Fibroblast of villous mesenchyme (primary cell): ENCODE measurements around the gene SFTPB. TPM values are rescaled to one million over a fixed set of nuclear protein-coding genes. Genes with fewer than 3 reads are reported as not detected.

Experiments used
- DNase-seq: peaks from one replicate; pipeline ENCODE4 v3.0.0-alpha.2; 2010; ENCODE audit warnings: low read depth
- H3K4me3 ChIP-seq: 2 replicates; pipeline ENCODE4 v1.5.1; 2011; ENCODE audit warnings: low read depth, mild to moderate bottlenecking, low read length
- CTCF ChIP-seq: IDR thresholded peaks from 2 replicates; pipeline ENCODE4 v1.5.1; 2012; ENCODE audit warnings: low read depth, mild to moderate bottlenecking, low read length; ENCODE audit not compliant: insufficient read depth
- total RNA-seq: library from RNA; depleted of rRNA; stranded (reverse); fragments of >200 nt; gene quantifications from 2 replicates; pipeline ENCODE4 v1.2.3, GENCODE V29; 2012

SFTPB gene
- total RNA-seq, 1 donor = not detected

DNA sequence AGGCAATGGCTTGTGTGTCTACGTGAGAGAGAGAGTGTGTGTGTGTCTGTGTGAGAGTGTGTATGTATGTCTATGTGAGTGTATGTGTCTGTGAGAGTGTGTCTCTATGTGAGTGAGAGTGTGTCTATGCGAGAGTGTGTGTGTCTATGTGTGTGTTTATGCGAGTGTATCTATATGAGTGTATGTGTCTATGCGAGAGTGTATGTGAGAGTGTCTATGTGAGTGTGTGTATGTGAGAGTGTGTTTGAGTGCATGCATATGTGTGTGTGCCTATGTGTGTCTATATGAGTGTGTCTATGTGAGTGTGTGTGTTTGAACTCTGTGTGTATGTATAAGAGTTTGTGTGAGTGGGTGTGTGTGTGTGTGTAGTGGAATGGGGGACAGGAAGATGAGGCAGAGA, 16.4 kb upstream of the SFTPB start:
- no peak for TF ChIP-seq CTCF
- H3K4me3 ChIP-seq = no peak overlapping the region
- DNase-seq = no peak

- H3K4me3 ChIP-seq = no peak overlapping the region
- TF ChIP-seq CTCF = no peak
- no peak for DNase-seq
These were observed 14.4 kb upstream of the SFTPB start for GRCh38 chr2:85682378-85682777.

DNA sequence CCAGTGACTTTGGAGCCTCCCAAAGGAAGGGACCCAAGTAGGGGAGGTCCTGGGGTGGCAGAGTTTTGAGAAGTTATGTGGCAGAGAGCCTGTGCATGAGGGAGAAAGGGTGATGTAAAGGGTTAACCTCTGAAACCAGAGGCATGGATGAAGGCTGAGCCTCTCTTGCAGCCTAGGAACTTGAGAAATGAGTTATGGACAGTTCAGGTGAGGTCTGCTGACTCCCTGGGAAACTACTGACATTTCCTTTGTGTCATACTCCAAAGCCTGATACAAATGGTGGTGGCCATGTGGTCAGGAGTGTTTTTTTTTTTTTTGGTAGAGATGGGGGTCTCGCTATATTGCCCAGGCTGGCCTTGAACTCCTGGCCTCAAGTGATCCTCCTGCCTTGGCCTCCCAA, 13.8 kb upstream of the SFTPB start:
- H3K4me3 ChIP-seq = no peak overlapping the region
- no peak for DNase-seq
- no peak for TF ChIP-seq CTCF

DNA sequence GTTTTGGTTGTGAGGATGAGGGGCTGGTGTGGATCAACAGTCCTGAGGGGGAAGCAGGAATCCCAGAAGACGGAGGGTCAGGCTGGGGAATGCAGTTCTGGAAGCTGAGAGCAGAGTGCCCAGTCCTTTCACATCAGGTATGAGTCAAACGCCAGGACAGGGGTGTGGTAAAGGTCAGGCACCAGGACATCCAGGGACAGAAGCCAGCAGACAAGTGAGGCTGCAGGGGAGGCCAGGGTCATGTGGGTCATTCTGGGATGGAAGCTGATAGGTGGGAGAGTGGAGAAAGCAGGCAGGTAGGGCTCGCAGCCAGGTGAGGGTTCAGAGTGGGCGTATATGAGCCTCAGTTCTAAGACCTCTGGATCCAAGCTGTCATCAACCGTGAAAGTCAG, 13.4 kb upstream of the SFTPB start:
- no peak for DNase-seq
- no peak overlapping the region for H3K4me3 ChIP-seq
- TF ChIP-seq CTCF = no peak

DNA sequence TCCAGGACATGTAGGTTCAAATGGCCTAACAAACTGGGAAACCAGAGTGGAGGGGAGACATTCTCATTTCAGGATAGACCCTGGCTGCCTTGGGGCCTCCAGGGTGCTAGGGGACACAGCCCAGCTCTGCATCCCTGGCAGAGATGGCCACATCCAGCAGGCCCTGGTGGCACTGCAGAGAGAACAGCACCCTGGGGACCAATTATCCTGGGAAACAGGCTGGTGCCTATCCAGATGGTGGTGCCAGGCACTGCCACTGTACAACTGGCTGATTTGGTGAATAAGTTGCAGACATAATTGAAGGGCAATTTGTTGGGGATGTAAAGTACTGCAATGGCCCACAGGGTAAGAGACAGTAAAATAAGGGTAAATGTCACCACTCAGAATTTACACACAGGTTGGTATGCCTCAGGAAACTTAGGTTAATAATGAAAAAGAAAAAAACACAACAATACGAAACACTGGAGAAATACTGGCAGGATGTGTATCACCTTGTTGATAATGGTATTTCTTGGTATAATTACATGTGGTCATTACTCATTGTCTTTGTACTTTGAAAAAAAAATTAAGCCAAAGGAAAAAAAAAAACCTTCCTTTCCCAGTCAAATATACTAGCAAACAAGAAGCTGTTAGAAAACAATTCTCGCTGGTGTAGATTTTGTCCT, 12.8 kb upstream of the SFTPB start:
- no peak overlapping the region for H3K4me3 ChIP-seq
- TF ChIP-seq CTCF = no peak
- no peak for DNase-seq

DNA sequence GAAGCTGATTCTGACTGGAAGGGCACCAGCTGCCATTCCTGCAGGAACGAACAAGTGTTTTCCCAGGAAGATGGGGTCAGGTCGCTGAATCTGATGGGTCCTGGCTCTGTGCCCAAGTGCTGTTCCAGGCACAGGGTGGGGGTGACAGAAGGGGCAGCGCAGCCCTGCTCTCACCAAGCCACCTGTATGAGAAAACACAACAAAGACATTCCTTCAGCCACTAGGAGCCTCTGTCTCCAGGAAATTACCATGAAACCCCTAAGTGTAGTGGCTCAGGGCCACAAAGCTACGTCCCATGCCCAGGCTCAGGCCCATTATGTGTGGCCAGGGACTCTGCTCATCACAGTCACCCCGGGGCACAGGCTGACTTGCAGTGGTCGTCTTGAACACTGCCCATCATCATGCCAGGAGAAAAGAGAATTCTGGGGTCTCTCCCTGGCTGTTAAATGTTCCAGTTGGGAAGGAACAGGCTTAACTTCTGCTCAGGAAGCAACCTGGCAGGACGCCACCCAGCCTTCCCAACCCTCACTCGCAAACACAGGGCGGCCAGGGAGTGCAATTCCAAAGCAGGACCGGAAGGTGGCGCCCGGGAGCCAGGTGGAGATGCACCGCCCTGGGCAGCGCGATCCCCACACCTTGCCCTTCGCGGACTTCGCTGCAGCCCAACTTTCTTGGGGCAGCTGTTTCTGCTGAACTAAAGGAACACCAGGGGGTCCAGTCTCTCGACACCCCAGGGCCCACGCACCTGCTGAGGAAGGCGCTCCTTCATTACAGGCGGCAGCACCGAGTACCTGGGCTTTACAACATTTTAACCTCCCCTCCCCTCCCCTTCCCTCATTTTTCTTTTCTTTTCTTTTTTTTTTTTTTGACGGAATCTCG, 11.0 kb upstream of the SFTPB start:
- peak; percentile 95 for TF ChIP-seq CTCF
- DNase-seq = peak; percentile 83
- no peak overlapping the region for H3K4me3 ChIP-seq
